CD4-positive, alpha-beta memory T cell (primary cell): ENCODE data around the gene CERS6. TPM values are rescaled to one million over a fixed set of nuclear protein-coding genes. Genes with fewer than 3 reads are reported as not detected.
"Not testable (repeated sequence)": the region's sequence is repeated elsewhere in the genome, so short reads cannot be mapped to it uniquely, and the experiment has no call there.

Source experiments
- CTCF ChIA-PET: fragments of 350-600 bp; sonication (Branson Sonifier 250); formaldehyde crosslinking; loops from one replicate; lab custom pipeline; 2021; ENCODE audit warnings: inconsistent platforms; ENCODE audit not compliant: partially characterized antibody; lab: Charles Lee
- POLR2A ChIA-PET: fragments of 350-600 bp; sonication (Branson Sonifier 250); formaldehyde crosslinking; loops from one replicate; lab custom pipeline; 2021; ENCODE audit not compliant: partially characterized antibody; lab: Charles Lee
- DNase-seq, 5 donors: peaks; one replicate each; pipeline versions ENCODE4 v3.0.0 to v3.0.0-alpha.2; 2020 to 2022; ENCODE audit warnings: mixed read lengths in 1 of 5
- H3K27ac ChIP-seq: one replicate; pipeline ENCODE4 v1.7.0; 2013; ENCODE audit warnings: low read depth, low read length
- H3K27me3 ChIP-seq: 2 replicates; pipeline ENCODE4 v1.7.0; 2013; ENCODE audit warnings: mild to moderate bottlenecking, low read length, moderate library complexity; ENCODE audit not compliant: insufficient read depth
- H3K36me3 ChIP-seq: 2 replicates; pipeline ENCODE4 v1.7.0; 2013; ENCODE audit warnings: mild to moderate bottlenecking, low read length, moderate library complexity; ENCODE audit not compliant: insufficient read depth
- H3K4me1 ChIP-seq: 2 replicates; pipeline ENCODE4 v1.7.0; 2013; ENCODE audit warnings: mild to moderate bottlenecking, low read length, moderate library complexity; ENCODE audit not compliant: insufficient read depth
- H3K4me3 ChIP-seq, 2 donors: one replicate each; pipeline ENCODE4 v1.7.0; 2013; ENCODE audit warnings: low read length in 2 of 2, mild to moderate bottlenecking in 1 of 2
- H3K9me3 ChIP-seq, 2 donors: one replicate each; pipeline ENCODE4 v1.7.0; 2013; ENCODE audit warnings: low read length in 2 of 2, control low read depth in 1 of 2; ENCODE audit not compliant: control insufficient read depth in 1 of 2
- H3K27ac Mint-ChIP-seq, 7 donors: one replicate each; pipeline ENCODE4 v1.8.0; 2020 to 2021; ENCODE audit warnings: mixed read lengths in 7 of 7, mild to moderate bottlenecking in 6 of 7, inconsistent platforms in 3 of 7, moderate library complexity in 3 of 7
- H3K27me3 Mint-ChIP-seq, 2 donors: one replicate each; pipeline ENCODE4 v1.8.0; 2020 to 2021; ENCODE audit warnings: mixed read lengths in 2 of 2
- H3K36me3 Mint-ChIP-seq, 2 donors: one replicate each; pipeline ENCODE4 v1.8.0; 2020 to 2021; ENCODE audit warnings: mixed read lengths in 2 of 2, inconsistent platforms in 1 of 2, mild to moderate bottlenecking in 1 of 2
- H3K4me1 Mint-ChIP-seq, 4 donors: one replicate each; pipeline ENCODE4 v1.8.0; 2020 to 2021; ENCODE audit warnings: mixed read lengths in 4 of 4, mild to moderate bottlenecking in 1 of 4
- H3K4me3 Mint-ChIP-seq, 8 donors: one replicate each; pipeline ENCODE4 v1.8.0; 2020 to 2021; ENCODE audit warnings: mixed read lengths in 8 of 8, mild to moderate bottlenecking in 7 of 8, moderate library complexity in 6 of 8, inconsistent platforms in 3 of 8
- H3K9me3 Mint-ChIP-seq, 8 donors: one replicate each; pipeline ENCODE4 v1.8.0; 2020 to 2021; ENCODE audit warnings: mixed read lengths in 8 of 8, mild to moderate bottlenecking in 5 of 8, inconsistent platforms in 3 of 8, moderate library complexity in 1 of 8
- intact Hi-C: fragments of 100-400 bp; cut with micrococcal nuclease; formaldehyde crosslinking; loops from one replicate; pipeline ENCODE4 v1.15.1; 2023
- polyA plus RNA-seq, 2 donors: library from polyadenylated mRNA; unstranded; fragments of 300-500 nt; fragmentation: Illumina TruSeq; gene quantifications; one replicate each; pipeline ENCODE4 v1.2.3, GENCODE V29; 2021
- total RNA-seq, 2 experiments: library from RNA; stranded (reverse); gene quantifications; one replicate each; pipeline ENCODE4 v1.2.3, GENCODE V29; 2021

CERS6 gene
- total and polyA plus RNA-seq, 4 experiments from 2014 or later: 5.1 to 11.3 (median 7.6) TPM

- POLR2A ChIA-PET, H3K4me3 Mint-ChIP-seq, H3K27me3 Mint-ChIP-seq, H3K9me3 Mint-ChIP-seq, H3K36me3 Mint-ChIP-seq, H3K27ac Mint-ChIP-seq, H3K9me3 ChIP-seq, CTCF ChIA-PET, H3K27me3 ChIP-seq, H3K4me1 ChIP-seq, H3K4me3 ChIP-seq, H3K36me3 ChIP-seq, H3K4me1 Mint-ChIP-seq, H3K27ac ChIP-seq, DNase-seq, intact Hi-C loops: not testable (repeated sequence)
Observed at GRCh38 chr2:168791140-168791539, 335.1 kb downstream of the CERS6 start.

GRCh38 chr2:168793596-168793995 lies 337.5 kb downstream of the CERS6 start:
- no peaks in the 10 kb centered on the region for H3K36me3 ChIP-seq
- H3K27me3 ChIP-seq: no peaks in the 10 kb centered on the region
- H3K27ac ChIP-seq: no peak overlapping the region
- H3K4me1 ChIP-seq: no peaks in the 10 kb centered on the region
- Mint-ChIP-seq H3K36me3 (no peaks in the 10 kb centered on the region), H3K4me1 (no peaks in the 10 kb centered on the region), H3K9me3 (no peaks in the 10 kb centered on the region), H3K4me3 (no peak overlapping the region), H3K27ac (no peak overlapping the region), H3K27me3 (peaks cover 0 to under 1% of the 10 kb centered on the region in 2 donors)
- intact Hi-C loops: no loop called here
- no peak for DNase-seq
- ChIA-PET POLR2A (no interaction called here), CTCF (no interaction called here)
- no peaks in the 10 kb centered on the region for H3K9me3 ChIP-seq
- no peak overlapping the region for H3K4me3 ChIP-seq

GRCh38 chr2:168794968-168795367 lies 338.9 kb downstream of the CERS6 start:
- DNase-seq: no peak
- CTCF ChIA-PET: interaction anchor here (1.4 kb wide), 1 partner anchor 10 kb away, joined by 4 read pairs; no protein-coding TSS in a partner anchor
- H3K36me3 Mint-ChIP-seq: no peaks in the 10 kb centered on the region
- no peaks in the 10 kb centered on the region for H3K9me3 Mint-ChIP-seq
- Histone ChIP-seq H3K9me3 (no peaks in the 10 kb centered on the region), H3K4me1 (no peaks in the 10 kb centered on the region), H3K36me3 (no peaks in the 10 kb centered on the region), H3K4me3 (no peak overlapping the region), H3K27me3 (no peaks in the 10 kb centered on the region), H3K27ac (no peak overlapping the region)
- no peak overlapping the region for H3K4me3 Mint-ChIP-seq
- H3K27me3 Mint-ChIP-seq: peaks cover 2 to 7% of the 10 kb centered on the region in 2 donors
- POLR2A ChIA-PET: no interaction called here
- no peaks in the 10 kb centered on the region for H3K4me1 Mint-ChIP-seq
- H3K27ac Mint-ChIP-seq: no peak overlapping the region
- intact Hi-C loops: no loop called here

GRCh38 chr2:168796090-168796577 lies 340.1 kb downstream of the CERS6 start:
- intact Hi-C loops: no loop called here
- POLR2A ChIA-PET: interaction anchor here (0.7 kb wide), 1 partner anchor 1110 kb away, joined by 3 read pairs; no protein-coding TSS in a partner anchor
- Mint-ChIP-seq H3K27ac (no peak overlapping the region), H3K4me3 (no peak overlapping the region), H3K4me1 (no peaks in the 10 kb centered on the region), H3K36me3 (no peaks in the 10 kb centered on the region), H3K27me3 (peaks cover 2 to 10% of the 10 kb centered on the region in 2 donors), H3K9me3 (no peaks in the 10 kb centered on the region)
- H3K36me3 ChIP-seq: no peaks in the 10 kb centered on the region
- H3K9me3 ChIP-seq: no peaks in the 10 kb centered on the region
- CTCF ChIA-PET: interaction anchor here (0.7 to 1.4 kb wide), 2 partner anchors 9 to 233 kb away, joined by 4 to 5 read pairs; no protein-coding TSS in a partner anchor
- H3K27ac ChIP-seq: no peak overlapping the region
- no peak for DNase-seq
- H3K4me1 ChIP-seq: no peaks in the 10 kb centered on the region
- no peaks in the 10 kb centered on the region for H3K27me3 ChIP-seq
- no peak overlapping the region for H3K4me3 ChIP-seq

GRCh38 chr2:168796583-168797285 lies 340.7 kb downstream of the CERS6 start:
- H3K4me3 ChIP-seq: no peak overlapping the region
- H3K27ac ChIP-seq: no peak overlapping the region
- intact Hi-C loops: no loop called here
- Mint-ChIP-seq H3K27ac (no peak overlapping the region), H3K27me3 (peaks cover 2 to 10% of the 10 kb centered on the region in 2 donors), H3K9me3 (no peaks in the 10 kb centered on the region), H3K4me1 (no peaks in the 10 kb centered on the region), H3K36me3 (no peaks in the 10 kb centered on the region), H3K4me3 (no peak overlapping the region)
- no peaks in the 10 kb centered on the region for H3K4me1 ChIP-seq
- H3K27me3 ChIP-seq: no peaks in the 10 kb centered on the region
- POLR2A ChIA-PET: no interaction called here
- H3K9me3 ChIP-seq: no peaks in the 10 kb centered on the region
- DNase-seq: no peak
- CTCF ChIA-PET: interaction anchor here (0.7 kb wide), 1 partner anchor 232 kb away, joined by 5 read pairs; no protein-coding TSS in a partner anchor
- no peaks in the 10 kb centered on the region for H3K36me3 ChIP-seq

- H3K36me3 Mint-ChIP-seq: no peaks in the 10 kb centered on the region
- H3K36me3 ChIP-seq: no peaks in the 10 kb centered on the region
- DNase-seq: no peak
- CTCF ChIA-PET: no interaction called here
- H3K27me3 ChIP-seq: no peaks in the 10 kb centered on the region
- POLR2A ChIA-PET: no interaction called here
- H3K27ac ChIP-seq: no peak overlapping the region
- intact Hi-C loops: no loop called here
- no peaks in the 10 kb centered on the region for H3K4me1 ChIP-seq
- no peak overlapping the region for H3K4me3 ChIP-seq
- no peaks in the 10 kb centered on the region for H3K4me1 Mint-ChIP-seq
- H3K27ac Mint-ChIP-seq: no peak overlapping the region
- no peaks in the 10 kb centered on the region for H3K9me3 Mint-ChIP-seq
- no peaks in the 10 kb centered on the region for H3K9me3 ChIP-seq
- no peak overlapping the region for H3K4me3 Mint-ChIP-seq
- H3K27me3 Mint-ChIP-seq: peaks cover 2 to 10% of the 10 kb centered on the region in 2 donors
Observed at GRCh38 chr2:168797286-168797655, 341.2 kb downstream of the CERS6 start.

- Mint-ChIP-seq H3K9me3 (no peaks in the 10 kb centered on the region), H3K36me3 (no peaks in the 10 kb centered on the region), H3K27ac (no peak overlapping the region), H3K27me3 (peaks cover 2 to 10% of the 10 kb centered on the region in 2 donors), H3K4me1 (no peaks in the 10 kb centered on the region), H3K4me3 (no peak overlapping the region)
- H3K9me3 ChIP-seq: no peaks in the 10 kb centered on the region
- intact Hi-C loops: no loop called here
- ChIA-PET POLR2A (no interaction called here), CTCF (no interaction called here)
- no peak overlapping the region for H3K4me3 ChIP-seq
- H3K4me1 ChIP-seq: no peaks in the 10 kb centered on the region
- no peaks in the 10 kb centered on the region for H3K27me3 ChIP-seq
- H3K27ac ChIP-seq: no peak overlapping the region
- no peak for DNase-seq
- H3K36me3 ChIP-seq: no peaks in the 10 kb centered on the region
Observed at GRCh38 chr2:168798076-168798887, 342.2 kb downstream of the CERS6 start.
